Right atrium auricular region (tissue), 2 donors: ENCODE results near the gene CEP44. TPM values are rescaled to one million over a fixed set of nuclear protein-coding genes. Genes with fewer than 3 reads are reported as not detected.

Source experiments
- DNase-seq: peaks from one replicate; pipeline ENCODE4 v3.0.0-alpha.2; 2019; ENCODE audit warnings: low spot score
- H3K27ac ChIP-seq, 2 donors: fragments of 200-600 bp; sonication (generic); 1 replicate in 1 of 2; 2 replicates in 1 of 2; pipeline ENCODE4 v1.5.1; 2016 to 2019
- H3K27me3 ChIP-seq, 2 donors: fragments of 200-600 bp; sonication (generic); one replicate each; pipeline versions ENCODE4 v1.5.1 to v1.6.0; 2017 to 2019
- H3K36me3 ChIP-seq: fragments of 200-600 bp; sonication (generic); one replicate; pipeline ENCODE4 v1.5.1; 2016
- H3K4me1 ChIP-seq, 2 donors: fragments of 200-600 bp; sonication (generic); one replicate each; pipeline versions ENCODE4 v1.5.1 to v1.6.0; 2017 to 2019
- H3K4me3 ChIP-seq, 2 donors: fragments of 200-600 bp; sonication (generic); 1 replicate in 1 of 2; 2 replicates in 1 of 2; pipeline ENCODE4 v1.5.1; 2017 to 2019; ENCODE audit warnings: mild to moderate bottlenecking in 1 of 2, moderate library complexity in 1 of 2
- H3K9me3 ChIP-seq, 2 donors: fragments of 200-600 bp; sonication (generic); one replicate each; pipeline ENCODE4 v1.5.1; 2019
- CTCF ChIP-seq, 2 donors: fragments of 200-600 bp; sonication (generic); IDR thresholded peaks; one replicate each; pipeline ENCODE4 v1.5.1; 2019; ENCODE audit warnings: antibody characterized with exemption in 2 of 2
- total RNA-seq, 2 donors: library from RNA; depleted of rRNA; stranded (reverse); fragments of >200 nt; gene quantifications; one replicate each; pipeline ENCODE4 v1.1.0, GENCODE V29; 2016

The CEP44 gene
- total RNA-seq, 2 donors from 2014 or later, result 11.4 to 11.6 TPM

GRCh38 chr4:174278467-174278866 is 5.2 kb upstream of the CEP44 start:
- H3K4me1 ChIP-seq, result peaks cover 0 to 15% of the 10 kb centered on the region in 2 donors
- peaks cover 0 to 6% of the 10 kb centered on the region in 2 donors for H3K9me3 ChIP-seq
- DNase-seq, result no peak
- no peak overlapping the region for H3K27ac ChIP-seq
- no peaks in the 10 kb centered on the region for H3K36me3 ChIP-seq
- no peak for TF ChIP-seq CTCF (IDR thresholded peaks at IDR 0.05)
- no peak overlapping the region for H3K4me3 ChIP-seq
- no peaks in the 10 kb centered on the region for H3K27me3 ChIP-seq

GRCh38 chr4:174279433-174280155 is 4.1 kb upstream of the CEP44 start:
- no peak for TF ChIP-seq CTCF (IDR thresholded peaks at IDR 0.05)
- Histone ChIP-seq H3K4me3 (no peak overlapping the region), H3K9me3 (peaks cover 0 to 6% of the 10 kb centered on the region in 2 donors), H3K4me1 (peaks cover 0 to 18% of the 10 kb centered on the region in 2 donors), H3K27me3 (no peaks in the 10 kb centered on the region), H3K27ac (no peak overlapping the region), H3K36me3 (no peaks in the 10 kb centered on the region)
- no peak for DNase-seq

GRCh38 chr4:174281182-174281737 is 2.5 kb upstream of the CEP44 start:
- peaks cover 0 to 6% of the 10 kb centered on the region in 2 donors for H3K9me3 ChIP-seq
- no peak for DNase-seq
- H3K27me3 ChIP-seq, result no peaks in the 10 kb centered on the region
- H3K36me3 ChIP-seq, result no peaks in the 10 kb centered on the region
- H3K4me3 ChIP-seq, result no peak overlapping the region
- H3K27ac ChIP-seq, result no peak overlapping the region
- no peak for TF ChIP-seq CTCF (IDR thresholded peaks at IDR 0.05)
- peaks cover 0 to 26% of the 10 kb centered on the region in 2 donors for H3K4me1 ChIP-seq

GRCh38 chr4:174281901-174282300 is 1.8 kb upstream of the CEP44 start:
- Histone ChIP-seq H3K9me3 (peaks cover 0 to 6% of the 10 kb centered on the region in 2 donors), H3K36me3 (no peaks in the 10 kb centered on the region), H3K27me3 (no peaks in the 10 kb centered on the region), H3K4me1 (peaks cover 0 to 30% of the 10 kb centered on the region in 2 donors), H3K27ac (no peak overlapping the region), H3K4me3 (no peak overlapping the region)
- no peak for TF ChIP-seq CTCF (IDR thresholded peaks at IDR 0.05)
- no peak for DNase-seq

- Histone ChIP-seq H3K4me3 (peak overlapping the region; percentile 76 to 93), H3K27me3 (no peaks in the 10 kb centered on the region), H3K9me3 (peaks cover 0 to 6% of the 10 kb centered on the region in 2 donors), H3K27ac (peak overlapping the region; percentile 99), H3K4me1 (peaks cover 0 to 30% of the 10 kb centered on the region in 2 donors), H3K36me3 (no peaks in the 10 kb centered on the region)
- TF ChIP-seq CTCF (IDR thresholded peaks at IDR 0.05), result no peak
- DNase-seq, result peak; percentile 91
Observed at GRCh38 chr4:174282836-174283506, 740 bp upstream of the CEP44 start.
